ENCODE results near the gene SFT2D1.

GRCh38 chr6:166315436-166315835 is 26.9 kb downstream of the SFT2D1 start:
- TF ChIP-seq CTCF (IDR thresholded peaks at IDR 0.05 in 2 of 3, conservative IDR thresholded peaks at IDR 0.05 in 1 of 3; ENCODE audit: insufficient read depth in 2 of 3, low read depth in 1 of 3, low read length in 3 of 3) = no peak
- TF ChIP-seq EZH2 (IDR thresholded peaks at IDR 0.05; ENCODE audit: borderline replicate concordance, low read depth, low read length) = no peak
- TF ChIP-seq PATZ1 (CRISPR knock-in tag; IDR thresholded peaks at IDR 0.05; ENCODE audit: borderline replicate concordance) = no peak
- TF ChIP-seq PPARD (CRISPR knock-in tag; IDR thresholded peaks at IDR 0.05) = no peak
- no peak for TF ChIP-seq HNRNPK (IDR thresholded peaks at IDR 0.05; ENCODE audit: low read depth, low read length, poor library complexity, severe bottlenecking)
- no peak for TF ChIP-seq JUN (IDR thresholded peaks at IDR 0.05; ENCODE audit: borderline replicate concordance, low read depth, low read length)
- no peak for TF ChIP-seq JUN (CRISPR knock-in tag; IDR thresholded peaks at IDR 0.05; ENCODE audit: borderline replicate concordance)
- no peak for TF ChIP-seq CBX8 (IDR thresholded peaks at IDR 0.05; ENCODE audit: borderline replicate concordance, extremely low read depth, low read depth, low read length, poor library complexity, severe bottlenecking)
